HL-60/S4 treated with phorbol 12-myristate 13-acetate at 8.2 ng/mL for 4 days and 3 days (cell line): Measurements from ENCODE around the gene ARL15.
"Not testable (repeated sequence)": the region's sequence is repeated elsewhere in the genome, so short reads cannot be mapped to it uniquely, and the experiment has no call there.

Source experiments
- in situ Hi-C: fragments of 300-500 bp; cut with MboI; formaldehyde crosslinking; loops from 2 replicates; pipeline ENCODE4 v1.15.0; 2022; ENCODE audit warnings: low sequenced_read_pairs

Gene ARL15

GRCh38 chr5:53873235-53873634, 437.1 kb downstream of the ARL15 start:
- in situ Hi-C loops: no loop called here

DNA sequence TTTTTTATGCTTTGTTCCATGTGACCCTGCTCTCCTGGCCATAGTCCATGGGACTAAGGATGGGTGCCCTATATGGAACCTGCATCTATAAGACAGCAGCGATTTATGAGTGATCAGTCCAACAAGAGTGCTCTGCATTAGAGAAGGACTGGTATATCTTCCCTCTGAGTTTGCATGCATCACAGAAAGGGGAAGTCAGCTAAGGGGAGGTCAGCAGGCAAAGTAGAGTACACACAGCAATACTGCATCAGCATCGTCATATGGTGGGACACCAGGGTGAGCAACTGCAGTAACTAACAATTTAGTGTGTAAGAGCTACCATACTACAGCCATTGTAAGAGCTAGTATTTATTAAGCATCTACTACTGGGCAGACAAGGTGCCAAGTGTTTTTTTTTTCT, 438.6 kb downstream of the ARL15 start:
- in situ Hi-C loops: no loop called here

DNA sequence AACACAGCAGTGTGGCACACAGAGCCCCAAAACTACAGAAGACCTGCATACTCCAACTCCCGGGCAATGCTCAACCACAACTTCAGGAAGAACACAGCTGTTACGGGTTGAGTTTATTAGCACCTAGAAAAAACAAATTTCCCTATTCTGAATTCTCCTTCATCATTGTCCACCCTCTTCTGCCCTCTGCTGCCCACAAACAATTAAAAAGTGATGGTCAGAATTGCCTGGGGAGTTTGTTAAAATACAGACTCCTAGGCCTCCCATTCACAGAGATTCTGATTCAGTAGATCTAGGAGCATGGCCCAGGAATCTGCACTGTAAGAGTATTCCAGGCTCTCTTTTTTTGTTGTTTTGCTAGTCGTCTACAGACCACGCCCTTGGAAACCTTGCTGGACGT, 439.3 kb downstream of the ARL15 start:
- in situ Hi-C loops: no loop called here

GRCh38 chr5:53858700-53859456, 451.5 kb downstream of the ARL15 start:
- in situ Hi-C loops: no loop called here

DNA sequence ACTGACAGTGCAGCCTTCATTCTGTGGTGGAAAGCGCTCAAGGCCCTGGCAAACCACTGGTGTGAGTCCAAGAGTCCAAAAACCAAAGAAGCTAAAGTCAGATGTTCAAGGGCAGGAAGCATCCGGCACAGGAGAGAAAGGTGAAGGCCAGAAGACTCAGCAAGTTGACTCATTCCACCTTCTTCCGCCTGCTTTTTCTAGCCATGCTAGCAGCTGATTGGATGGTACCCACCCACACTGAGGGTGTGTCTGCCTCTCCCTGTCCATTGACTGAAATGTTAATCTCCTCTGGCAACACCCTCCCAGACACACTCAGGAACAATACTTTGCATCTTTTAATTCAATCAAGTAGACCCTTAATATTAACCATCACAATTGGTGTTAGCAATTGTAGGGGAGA, 453.9 kb downstream of the ARL15 start:
- in situ Hi-C loops: no loop called here

DNA sequence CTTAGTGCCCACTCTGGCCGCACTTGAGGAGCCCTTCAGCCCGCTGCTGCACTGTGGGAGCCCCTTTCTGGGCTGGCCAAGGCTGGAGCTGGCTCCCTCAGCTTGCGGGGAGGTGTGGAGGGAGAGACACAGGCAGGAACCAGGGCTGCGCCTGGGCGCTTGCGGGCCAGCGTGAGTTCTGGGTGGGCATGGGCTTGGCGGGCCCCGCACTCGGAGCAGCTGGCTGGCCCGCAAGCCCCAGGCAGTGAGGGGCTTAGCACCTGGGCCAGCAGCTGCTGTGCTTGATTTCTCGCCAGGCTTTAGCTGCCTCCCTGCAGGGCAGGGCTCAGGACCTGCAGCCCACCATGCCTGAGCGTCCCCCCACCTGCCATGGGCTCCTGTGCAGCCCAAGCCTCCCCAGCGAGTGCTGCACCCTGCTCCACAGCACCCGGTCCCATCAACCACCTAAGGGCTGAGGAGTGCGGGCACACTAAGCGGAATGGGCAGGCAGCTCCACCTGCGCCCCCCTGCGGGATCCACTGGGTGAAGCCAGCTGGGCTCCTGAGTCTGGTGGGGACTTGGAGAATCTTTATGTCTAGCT, 473.4 kb downstream of the ARL15 start:
- in situ Hi-C loops: not testable (repeated sequence)

DNA sequence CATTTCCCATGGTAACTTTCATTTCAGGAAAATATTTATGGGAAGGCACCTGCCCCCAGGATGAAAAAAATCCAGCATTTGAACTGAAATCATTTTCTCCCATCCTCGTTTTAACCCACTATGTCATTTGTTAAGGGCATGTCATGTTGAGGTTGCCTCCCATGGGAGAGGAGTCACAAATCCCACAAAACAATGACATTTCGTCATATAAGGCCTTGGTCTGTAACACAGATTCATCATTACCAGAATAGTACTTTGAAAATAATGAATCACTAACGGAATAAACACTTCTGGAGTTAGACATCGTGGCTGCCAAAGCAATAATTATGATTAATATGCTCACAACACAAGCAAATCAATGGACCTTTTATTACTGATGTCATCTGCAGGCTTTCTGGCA, 475.9 kb downstream of the ARL15 start:
- in situ Hi-C loops: no loop called here
